GM18505 (cell line): Measurements from ENCODE around the gene MUC5B.

Experiments
- ATAC-seq: cut with Tn5 transposase; IDR thresholded peaks from one replicate; pipeline ENCODE4 v1.9.1; 2021; ENCODE audit not compliant: unreplicated experiment
- POLR2A ChIP-seq: IDR thresholded peaks from 4 replicates; pipeline ENCODE4 v1.6.1; 2011; ENCODE audit warnings: borderline replicate concordance; ENCODE audit not compliant: insufficient read depth, insufficient read length; ENCODE audit errors: extremely low read depth

Gene MUC5B

DNA sequence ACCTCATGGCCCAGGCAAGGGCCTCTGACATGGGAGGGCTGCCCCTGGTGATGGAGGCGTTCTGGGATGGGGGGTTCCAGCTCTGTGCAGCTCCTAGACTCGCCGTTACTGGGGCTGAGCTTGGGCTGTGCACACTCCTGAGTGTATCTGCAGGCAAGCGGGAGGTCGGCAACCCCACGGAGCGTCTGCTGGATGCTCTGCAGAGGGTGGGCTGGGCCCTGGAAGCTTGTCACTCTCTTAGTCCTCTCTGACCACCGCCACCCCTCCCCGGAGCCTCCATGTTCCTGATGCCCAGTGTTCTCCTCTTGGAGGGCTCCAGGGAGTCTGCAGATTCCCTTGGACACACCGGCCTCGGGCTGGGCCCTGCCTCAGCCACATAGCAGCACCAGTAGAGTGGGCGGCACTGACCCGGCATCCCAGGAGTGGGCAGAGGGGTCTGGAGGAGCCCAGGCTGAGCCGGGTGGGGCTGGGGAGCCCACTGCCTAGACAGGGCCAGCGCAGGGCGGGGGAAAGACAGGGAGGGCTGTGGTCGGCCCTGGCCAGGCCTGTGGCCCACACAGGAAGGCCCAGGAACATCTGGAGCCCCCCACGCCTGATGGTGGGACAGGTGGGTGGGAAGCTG lies 20.6 kb upstream of the MUC5B start:
- no peak for TF ChIP-seq POLR2A
- no peak for ATAC-seq

DNA sequence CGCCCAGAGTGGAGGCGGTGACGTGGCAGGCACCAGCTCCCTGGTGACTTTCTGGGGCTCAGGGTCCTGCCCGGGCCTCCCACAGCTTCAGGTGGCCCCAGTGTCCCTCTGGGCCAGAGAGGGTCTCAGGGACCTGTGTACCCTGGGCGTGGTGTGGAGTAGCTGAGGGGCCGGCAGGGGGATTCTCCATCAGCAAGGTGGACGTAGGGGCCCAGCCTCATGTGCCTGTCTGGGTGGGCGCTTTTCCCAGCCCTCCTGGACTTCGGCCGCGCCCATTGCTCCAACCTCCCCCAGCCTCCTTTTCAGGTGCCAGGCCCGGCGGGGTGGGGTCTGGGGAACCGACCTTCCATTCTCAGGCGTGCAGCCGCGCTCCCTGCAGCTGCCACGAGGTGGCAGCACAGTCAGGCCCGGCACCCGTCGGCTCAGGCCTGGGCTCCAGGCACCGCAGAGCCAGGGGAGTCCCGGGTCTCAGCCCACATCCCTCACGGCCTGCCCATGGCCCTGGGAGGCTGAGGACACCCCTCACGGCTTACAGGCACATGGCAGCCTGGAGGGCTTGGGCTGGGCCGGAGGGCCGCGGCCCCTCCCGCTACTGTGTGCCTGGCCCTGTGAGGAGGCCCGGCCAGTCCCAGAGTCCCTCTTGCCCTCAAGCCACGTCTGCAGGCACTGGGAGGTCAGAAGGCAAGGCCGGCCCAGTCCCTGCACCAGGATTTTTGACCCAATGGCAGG lies 19.9 kb upstream of the MUC5B start:
- TF ChIP-seq POLR2A = no peak
- ATAC-seq = no peak

DNA sequence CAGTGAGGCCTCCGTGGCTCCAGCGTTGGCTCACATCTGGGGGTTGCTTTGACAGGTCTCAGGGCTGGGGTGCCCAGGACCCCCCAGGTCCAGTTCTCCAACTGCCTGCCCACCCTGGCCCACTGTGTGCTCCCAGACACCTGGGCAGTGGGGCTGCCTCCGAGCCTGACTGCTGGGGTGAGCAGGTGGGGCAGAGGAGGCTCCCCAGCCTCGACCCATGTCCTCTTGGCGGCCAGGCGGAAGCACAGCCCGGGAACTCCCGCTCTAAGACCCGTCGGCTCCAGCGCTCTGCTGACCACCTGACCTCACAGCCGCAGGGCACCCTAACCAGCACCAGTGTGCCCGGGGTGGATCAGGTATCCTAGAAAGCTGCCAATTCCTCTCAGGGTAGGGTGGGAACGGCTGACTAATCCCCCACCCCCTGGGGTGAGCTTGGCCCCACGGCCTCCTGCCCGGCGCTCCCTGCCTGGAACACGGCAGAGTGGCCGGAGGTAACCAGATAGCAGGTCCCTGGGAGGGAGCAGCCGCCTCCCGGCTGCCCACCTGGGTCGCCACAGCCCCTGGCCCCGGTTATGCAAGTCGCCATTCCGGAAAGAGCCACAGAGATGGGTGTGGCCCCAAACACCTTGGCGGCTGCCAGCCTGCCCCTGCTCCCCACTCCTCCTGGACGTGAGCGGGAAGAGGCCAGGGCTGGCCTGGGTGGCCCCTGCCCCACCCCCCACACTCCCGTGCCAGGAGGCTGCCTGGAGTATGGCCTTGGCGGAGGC lies 19.2 kb upstream of the MUC5B start:
- TF ChIP-seq POLR2A = no peak
- no peak for ATAC-seq

DNA sequence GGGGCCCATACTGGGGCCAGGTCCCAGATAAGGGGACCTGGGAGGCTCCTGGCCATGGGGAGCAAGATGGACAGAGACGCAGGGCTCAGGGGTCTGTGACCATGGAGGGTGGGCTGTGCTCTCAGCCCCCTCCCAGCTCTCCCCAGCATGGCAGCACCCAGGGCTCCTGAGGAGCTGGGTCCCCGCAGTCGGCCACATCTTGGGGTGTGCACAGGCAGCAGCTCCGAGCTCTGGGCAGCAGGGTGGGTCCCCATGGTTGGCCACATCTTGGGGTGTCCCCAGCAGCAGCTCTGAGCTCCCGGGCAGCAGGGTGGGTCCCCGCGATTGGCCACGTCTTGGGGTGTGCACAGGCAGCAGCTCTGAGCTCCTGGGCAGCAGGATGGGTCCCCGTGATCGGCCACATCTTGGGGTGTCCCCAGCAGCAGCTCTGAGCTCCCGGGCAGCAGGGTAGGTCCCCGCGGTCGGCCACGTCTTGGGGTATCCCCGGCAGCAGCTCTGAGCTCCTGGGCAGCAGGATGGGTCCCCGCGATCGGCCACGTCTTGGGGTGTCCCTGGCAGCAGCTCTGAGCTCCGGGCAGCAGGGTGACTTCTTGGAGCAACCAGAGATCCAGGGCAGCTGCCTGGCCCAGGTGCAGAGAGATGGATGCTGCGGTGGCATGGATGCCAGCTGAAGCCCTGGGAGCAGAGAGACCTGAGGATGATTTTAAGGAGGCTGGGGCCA lies 18.3 kb upstream of the MUC5B start:
- TF ChIP-seq POLR2A = no peak

DNA sequence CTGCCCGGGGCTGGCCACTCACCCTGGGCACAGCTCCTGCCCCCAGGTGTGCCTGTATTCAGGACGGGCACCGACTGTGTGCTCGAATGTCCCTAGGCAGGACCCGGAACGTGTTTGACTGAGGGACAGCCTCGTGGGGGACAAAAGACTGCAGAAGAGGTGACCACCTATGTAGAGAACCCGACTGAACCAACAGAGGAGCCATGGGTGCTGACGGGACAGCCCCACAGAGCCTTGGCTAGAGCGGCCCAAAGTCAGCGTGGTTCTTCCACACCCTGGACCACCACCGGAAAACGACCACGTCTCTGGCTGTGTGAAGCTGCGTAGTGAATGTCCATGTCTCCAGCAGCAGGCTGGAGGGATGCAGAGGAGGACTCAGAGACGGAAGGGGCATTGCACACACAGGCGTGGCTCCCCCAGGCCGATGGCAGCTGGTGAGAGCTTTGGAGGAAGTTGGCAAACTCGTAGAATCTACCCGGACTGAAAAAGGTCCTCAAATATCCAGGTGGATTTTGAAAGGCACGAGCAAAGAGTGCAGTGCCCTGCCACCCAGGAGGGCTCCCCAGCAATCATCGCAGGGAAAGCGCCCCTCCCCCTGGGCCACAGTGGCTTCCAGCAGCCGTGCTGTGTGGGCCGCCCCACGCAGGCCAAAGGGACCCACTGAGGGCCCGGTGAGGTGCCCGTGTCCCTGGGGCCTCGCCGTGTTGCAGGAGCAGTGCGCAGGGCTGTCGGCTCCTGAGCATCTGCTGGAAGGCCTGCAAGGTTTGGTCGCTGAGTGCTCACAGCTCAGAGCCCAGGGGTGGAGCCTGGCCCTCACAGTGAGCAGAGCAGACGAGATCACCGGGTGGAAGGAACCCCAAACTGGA lies 17.5 kb upstream of the MUC5B start:
- ATAC-seq = no peak

More for the DNA sequence above, 18.3 kb upstream of the MUC5B start:
- ATAC-seq = no peak

DNA sequence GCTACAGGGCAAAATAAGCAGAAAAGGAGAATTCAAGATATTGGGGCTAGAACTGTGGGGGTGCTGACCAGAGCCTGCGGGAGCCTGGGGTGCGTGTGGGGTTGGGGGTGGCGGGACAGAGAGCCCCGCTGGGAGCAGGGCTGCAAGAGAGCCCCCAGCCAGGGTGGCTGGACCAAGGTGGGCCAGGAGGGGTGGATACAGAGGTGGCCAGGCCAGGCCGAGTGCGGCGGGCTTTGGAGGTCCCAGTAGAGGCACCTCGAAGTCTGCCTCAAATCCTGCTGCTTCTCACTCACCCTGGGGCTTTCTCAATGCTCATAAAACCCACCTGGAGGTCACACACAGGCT lies 16.9 kb upstream of the MUC5B start:
- no peak for TF ChIP-seq POLR2A
- no peak for ATAC-seq

More for the DNA sequence above, 17.5 kb upstream of the MUC5B start:
- no peak for TF ChIP-seq POLR2A

DNA sequence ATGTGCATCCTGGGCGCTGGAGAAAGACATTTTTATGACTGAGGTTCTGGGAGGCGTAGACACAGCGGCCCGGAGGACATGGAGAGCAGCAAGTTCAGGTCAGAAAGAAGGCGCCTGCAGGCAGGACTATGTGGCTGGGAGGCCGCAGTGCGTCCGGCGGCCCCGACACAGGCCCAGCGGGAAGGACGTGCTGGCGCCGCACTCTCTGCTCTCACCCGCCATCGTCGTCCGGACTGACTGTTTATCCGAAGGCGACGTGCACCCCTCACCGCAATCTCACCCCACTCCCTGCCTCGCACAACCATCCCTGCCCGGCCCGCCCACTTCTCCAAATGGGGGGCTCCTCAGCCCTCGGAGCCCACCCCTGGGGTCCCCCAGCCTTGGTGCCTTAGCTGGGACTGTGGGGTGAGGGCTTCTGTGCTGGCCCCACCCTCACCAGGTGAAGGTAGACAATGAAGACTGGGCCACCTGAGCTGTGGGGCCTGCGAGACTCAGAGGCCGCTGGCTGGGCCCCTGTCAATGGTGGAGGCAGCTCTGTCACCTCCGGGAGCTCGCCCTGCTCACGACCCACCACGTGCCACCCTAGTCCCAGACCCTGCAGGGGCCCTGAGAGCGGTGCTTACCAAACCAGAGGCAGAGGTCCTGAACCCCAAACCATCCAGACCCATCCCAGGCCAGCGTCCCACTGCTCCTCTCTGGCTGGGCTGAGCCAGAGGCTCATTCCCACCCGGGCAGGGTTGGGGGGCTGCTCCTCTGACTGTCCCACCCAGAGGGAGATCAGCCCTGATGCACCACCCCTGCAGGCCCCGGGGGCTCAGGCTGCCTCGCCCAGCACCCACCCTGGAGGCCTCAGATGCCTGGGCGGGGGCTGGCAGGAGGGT lies 16.2 kb upstream of the MUC5B start:
- no peak for TF ChIP-seq POLR2A
- no peak for ATAC-seq

DNA sequence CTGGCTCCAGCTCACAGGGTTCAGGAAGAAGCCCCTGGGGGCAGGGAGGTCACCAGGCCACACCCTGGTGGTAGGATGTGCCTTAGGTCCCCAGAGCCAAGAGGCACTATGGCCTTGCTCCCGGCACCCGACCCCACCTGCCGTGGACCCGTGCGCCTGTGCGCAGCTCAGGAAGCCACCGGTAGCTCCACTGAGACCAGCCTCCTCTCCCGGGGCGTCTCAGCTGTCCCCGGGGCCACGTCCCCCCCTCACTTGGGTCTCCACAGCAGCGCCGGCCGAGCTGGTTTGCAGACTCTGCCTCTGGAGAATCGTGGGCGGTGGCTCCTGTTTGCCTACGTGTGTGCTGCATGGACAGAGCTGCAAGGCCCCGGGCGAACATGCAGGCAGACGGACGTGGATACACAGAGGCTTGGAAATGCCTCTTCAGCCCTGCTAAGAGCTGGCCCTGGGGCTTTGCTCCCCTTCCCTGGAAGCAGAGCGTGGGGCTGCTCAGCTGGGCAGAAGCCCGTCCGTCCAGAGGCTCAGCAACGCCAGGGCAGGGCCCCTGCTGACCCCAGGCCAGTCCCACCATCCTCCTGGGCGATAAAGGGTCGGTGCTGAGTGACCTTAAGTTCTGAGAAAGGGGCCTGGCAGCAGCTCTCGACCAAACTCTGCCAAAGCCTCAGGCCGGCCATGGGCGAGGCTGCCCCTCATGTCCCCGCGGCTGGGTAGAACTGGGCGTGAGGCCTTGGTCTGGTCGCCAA lies 15.3 kb upstream of the MUC5B start:
- no peak for ATAC-seq
- no peak for TF ChIP-seq POLR2A

DNA sequence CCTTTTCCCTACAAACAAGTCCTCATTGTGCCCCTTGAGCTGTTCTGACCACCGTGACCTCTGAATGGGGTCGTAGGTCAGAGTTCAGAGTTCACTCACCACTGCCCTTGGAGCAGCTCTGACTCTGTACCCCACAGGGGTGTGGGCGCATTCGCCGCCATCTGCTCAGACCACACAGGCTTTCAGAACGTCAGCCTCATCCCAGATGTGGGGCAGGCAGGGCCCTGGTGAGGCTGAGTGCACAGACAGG lies 14.8 kb upstream of the MUC5B start:
- ATAC-seq = no peak
- TF ChIP-seq POLR2A = no peak

DNA sequence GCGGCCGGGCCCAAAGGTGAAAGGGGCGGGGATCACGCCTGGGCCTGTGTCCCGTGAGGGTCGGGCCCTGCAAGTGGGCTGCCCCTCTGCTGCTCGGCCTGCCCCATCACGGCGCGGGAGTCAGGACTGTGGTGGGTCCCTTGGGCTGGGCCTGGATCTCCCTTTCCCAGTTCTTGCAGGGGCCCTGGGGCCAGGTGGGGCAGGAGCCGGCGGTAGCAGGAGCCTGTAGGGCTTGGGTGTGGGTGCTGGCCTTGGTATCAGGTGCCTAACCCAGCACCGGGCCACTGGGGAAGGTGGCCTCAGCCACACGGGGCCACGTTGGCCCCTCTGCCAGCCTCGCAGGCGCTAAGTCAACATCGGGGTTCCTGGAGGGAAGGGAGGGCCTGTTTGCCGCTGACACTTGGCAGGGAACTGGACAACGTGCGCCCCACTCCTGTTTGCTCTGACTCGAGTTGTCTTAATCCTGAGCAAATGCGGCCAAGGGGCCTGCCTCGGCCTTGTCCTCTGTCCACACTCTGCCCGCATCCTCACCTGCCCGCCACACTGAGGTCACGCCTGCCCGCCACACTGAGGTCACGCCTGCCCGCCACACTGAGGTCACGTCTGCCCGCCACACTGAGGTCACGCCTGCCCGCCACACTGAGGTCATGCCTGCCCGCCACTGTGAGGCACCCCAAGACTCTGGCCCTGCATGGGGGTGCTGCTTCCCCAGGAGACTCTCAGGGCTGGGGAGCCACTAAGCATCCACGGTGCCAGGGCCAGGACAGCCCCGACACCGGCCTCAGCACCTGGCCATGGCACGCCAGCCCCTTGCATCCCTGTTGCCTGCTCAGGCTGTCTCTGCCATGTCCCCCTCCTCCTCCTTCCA lies 14.2 kb upstream of the MUC5B start:
- no peak for ATAC-seq
- no peak for TF ChIP-seq POLR2A
